HG03103 (cell line): ENCODE measurements around the gene HDAC8.

Experiments used
- ATAC-seq: cut with Tn5 transposase; IDR thresholded peaks from one replicate; pipeline ENCODE4 v1.9.1; 2021; ENCODE audit warnings: low read depth; ENCODE audit not compliant: unreplicated experiment

The HDAC8 gene

GRCh38 chrX:72387247-72387646 lies 185.4 kb downstream of the HDAC8 start:
- ATAC-seq, result no peak

GRCh38 chrX:72382202-72382595 lies 190.4 kb downstream of the HDAC8 start:
- ATAC-seq, result no peak

GRCh38 chrX:72381439-72382201 lies 191.0 kb downstream of the HDAC8 start:
- no peak for ATAC-seq

- no peak for ATAC-seq
Measured at GRCh38 chrX:72376124-72376523, 196.5 kb downstream of the HDAC8 start.

GRCh38 chrX:72373136-72373535 lies 199.5 kb downstream of the HDAC8 start:
- ATAC-seq, result no peak

GRCh38 chrX:72372735-72373134 lies 199.9 kb downstream of the HDAC8 start:
- ATAC-seq, result no peak

GRCh38 chrX:72371405-72371804 lies 201.2 kb downstream of the HDAC8 start:
- no peak for ATAC-seq

- no peak for ATAC-seq
Measured at GRCh38 chrX:72368796-72369195, 203.8 kb downstream of the HDAC8 start.

GRCh38 chrX:72367516-72367915 lies 205.1 kb downstream of the HDAC8 start:
- no peak for ATAC-seq

GRCh38 chrX:72366701-72367454 lies 205.8 kb downstream of the HDAC8 start:
- ATAC-seq, result no peak

- ATAC-seq, result no peak
Measured at GRCh38 chrX:72366178-72366577, 206.5 kb downstream of the HDAC8 start.

- no peak for ATAC-seq
Measured at GRCh38 chrX:72365126-72365525, 207.5 kb downstream of the HDAC8 start.

GRCh38 chrX:72360326-72360725 lies 212.3 kb downstream of the HDAC8 start:
- no peak for ATAC-seq

- no peak for ATAC-seq
Measured at GRCh38 chrX:72358313-72358712, 214.3 kb downstream of the HDAC8 start.

GRCh38 chrX:72352786-72353185 lies 219.9 kb downstream of the HDAC8 start:
- ATAC-seq, result no peak

- no peak for ATAC-seq
Measured at GRCh38 chrX:72351606-72352334, 220.9 kb downstream of the HDAC8 start.

GRCh38 chrX:72349190-72349589 lies 223.5 kb downstream of the HDAC8 start:
- peak; percentile 82 for ATAC-seq

GRCh38 chrX:72348247-72348979 lies 224.2 kb downstream of the HDAC8 start:
- ATAC-seq, result no peak

GRCh38 chrX:72347366-72347765 lies 225.3 kb downstream of the HDAC8 start:
- no peak for ATAC-seq

GRCh38 chrX:72346302-72346949 lies 226.2 kb downstream of the HDAC8 start:
- no peak for ATAC-seq
